SK-N-MC (cell line): Measurements from ENCODE around the gene IGF2BP2.

Source experiments
- EZH2 ChIP-seq: fragments of 200-600 bp; sonication (generic); IDR thresholded peaks from one replicate; pipeline ENCODE4 v1.6.1; 2017; ENCODE audit warnings: antibody characterized with exemption
- POLR2AphosphoS5 ChIP-seq: IDR thresholded peaks from 2 replicates; pipeline ENCODE4 v1.6.1; 2012; ENCODE audit warnings: mild to moderate bottlenecking, low read depth, low read length, borderline replicate concordance

GRCh38 chr3:185807445-185808068 lies 17.3 kb downstream of the IGF2BP2 start:
- TF ChIP-seq POLR2AphosphoS5: no peak
- TF ChIP-seq EZH2: no peak
